GM12801 (cell line): ENCODE data around the gene ATP5PD.

Experiments used
- CTCF ChIP-seq: IDR thresholded peaks from one replicate; pipeline ENCODE4 v1.5.1; 2011; ENCODE audit warnings: control low read depth; ENCODE audit not compliant: insufficient read length; ENCODE audit errors: extremely low read depth

The ATP5PD gene

GRCh38 chr17:75012346-75013091, 34.2 kb downstream of the ATP5PD start, which contains the start of gene MRPL58:
MRPL58 (plus strand) TSS chr17:75012670; CDS start chr17:75012687, 17 bp downstream.
- no peak for TF ChIP-seq CTCF

GRCh38 chr17:75012096-75012345, 34.7 kb downstream of the ATP5PD start:
- TF ChIP-seq CTCF: no peak

- TF ChIP-seq CTCF: no peak
These were observed 35.2 kb downstream of the ATP5PD start for GRCh38 chr17:75011401-75012095.

- no peak for TF ChIP-seq CTCF
These were observed 35.9 kb downstream of the ATP5PD start for GRCh38 chr17:75010683-75011400.

- TF ChIP-seq CTCF: no peak
These were observed 37.5 kb downstream of the ATP5PD start for GRCh38 chr17:75009139-75009724.

- no peak for TF ChIP-seq CTCF
These were observed 38.4 kb downstream of the ATP5PD start for GRCh38 chr17:75008373-75008772.

GRCh38 chr17:75006653-75007052, 40.1 kb downstream of the ATP5PD start:
- no peak for TF ChIP-seq CTCF
